SK-N-SH (cell line): ENCODE results near the gene ZSCAN21. TPM values are rescaled to one million over a fixed set of nuclear protein-coding genes. Genes with fewer than 3 reads are reported as not detected.

Source experiments
- CTCF ChIA-PET: fragments of 300-600, 350-600 bp; formaldehyde crosslinking; extraction: SDS; loops from one replicate; lab custom pipeline; 2021; lab: Yijun Ruan, JAX
- POLR2A ChIA-PET: fragments of 350-600 bp; sonication (Branson Sonifier 250); formaldehyde crosslinking; extraction: SDS; loops from one replicate; lab custom pipeline; 2020; ENCODE audit warnings: antibody characterized with exemption, inconsistent platforms; lab: Yijun Ruan, JAX
- DNase-seq: peaks from one replicate; pipeline ENCODE4 v3.0.0; 2012
- H2AFZ ChIP-seq: fragments of 200-600 bp; sonication (generic); 2 replicates; pipeline ENCODE4 v1.8.1; 2016; ENCODE audit warnings: antibody characterized with exemption, mild to moderate bottlenecking, low read depth
- H3F3A ChIP-seq: fragments of 200-600 bp; sonication (generic); replicated peaks from 2 replicates; pipeline ENCODE3; 2016; ENCODE audit warnings: antibody characterized with exemption, mild to moderate bottlenecking; ENCODE audit not compliant: insufficient read depth
- H3K27ac ChIP-seq, 2 experiments: fragments of 200-500 bp in 1 of 2; fragments of 200-600 bp in 1 of 2; sonication (Bioruptor generic) in 1 of 2; sonication (generic), shearing (Covaris generic) in 1 of 2; 2 replicates each; pipeline versions ENCODE4 v1.5.1 to v1.6.1; 2014 to 2016; ENCODE audit warnings: low read depth in 2 of 2, inconsistent platforms in 1 of 2, low read length in 1 of 2, mild to moderate bottlenecking in 1 of 2, mixed read lengths in 1 of 2
- H3K27me3 ChIP-seq: fragments of 200-600 bp; sonication (generic), shearing (Covaris generic); 2 replicates; pipeline ENCODE4 v1.6.1; 2016; ENCODE audit warnings: mixed run types; ENCODE audit not compliant: insufficient read depth
- H3K36me3 ChIP-seq, 2 experiments: fragments of 200-500 bp in 1 of 2; fragments of 200-600 bp in 1 of 2; sonication (Bioruptor generic) in 1 of 2; sonication (generic) in 1 of 2; replicated peaks in 1 of 2; 2 replicates each; pipeline versions ENCODE3 to v1.5.1; 2014 to 2016; ENCODE audit warnings: low read length in 1 of 2, mild to moderate bottlenecking in 1 of 2; ENCODE audit not compliant: insufficient read depth in 2 of 2, control insufficient read depth in 1 of 2
- H3K4me1 ChIP-seq, 2 experiments: fragments of 200-500 bp in 1 of 2; fragments of 200-600 bp in 1 of 2; sonication (Bioruptor generic) in 1 of 2; sonication (generic), shearing (Covaris generic) in 1 of 2; 2 replicates each; pipeline versions ENCODE4 v1.5.1 to v1.6.1; 2014 to 2016; ENCODE audit warnings: low read depth in 1 of 2, low read length in 1 of 2, mixed run types in 1 of 2; ENCODE audit not compliant: insufficient read depth in 2 of 2, control insufficient read depth in 1 of 2
- H3K4me2 ChIP-seq: fragments of 200-600 bp; sonication (generic), shearing (Covaris generic); 2 replicates; pipeline ENCODE4 v1.6.1; 2017; ENCODE audit warnings: mixed run types
- H3K4me3 ChIP-seq, 2 experiments: fragments of 200-500 bp in 1 of 2; fragments of 200-600 bp in 1 of 2; sonication (Bioruptor generic) in 1 of 2; sonication (generic), shearing (Covaris generic) in 1 of 2; 2 replicates each; pipeline versions ENCODE4 v1.5.1 to v1.8.1; 2014 to 2016; ENCODE audit warnings: low read depth in 2 of 2, inconsistent platforms in 1 of 2, low read length in 1 of 2, mild to moderate bottlenecking in 1 of 2, mixed read lengths in 1 of 2, moderate library complexity in 1 of 2
- H3K79me2 ChIP-seq: fragments of 200-600 bp; sonication (generic); 2 replicates; pipeline ENCODE4 v1.8.1; 2017; ENCODE audit warnings: mild to moderate bottlenecking; ENCODE audit not compliant: insufficient read depth
- H3K9ac ChIP-seq: fragments of 200-600 bp; sonication (generic); 2 replicates; pipeline ENCODE4 v1.6.1; 2017; ENCODE audit warnings: mixed run types
- H3K9me2 ChIP-seq: fragments of 200-600 bp; sonication (generic); 2 replicates; pipeline ENCODE4 v1.6.1; 2017; ENCODE audit warnings: mixed run types
- H3K9me3 ChIP-seq: fragments of 200-600 bp; sonication (generic); 2 replicates; pipeline ENCODE4 v1.6.1; 2017; ENCODE audit warnings: mixed run types, mild to moderate bottlenecking, moderate library complexity
- H4K20me1 ChIP-seq: fragments of 200-600 bp; sonication (generic); 2 replicates; pipeline ENCODE4 v1.6.1; 2017; ENCODE audit warnings: mild to moderate bottlenecking, mixed run types; ENCODE audit not compliant: insufficient read depth
- CHD2 ChIP-seq: fragments of 150-350 bp; IDR thresholded peaks from 2 replicates; pipeline ENCODE4 v1.6.1; 2018; ENCODE audit warnings: low read length; ENCODE audit not compliant: partially characterized antibody
- EP300 ChIP-seq, 2 experiments: IDR thresholded peaks; 2 replicates each; pipeline versions ENCODE4 v1.4.0 to v1.6.1; 2012; ENCODE audit warnings: borderline replicate concordance in 1 of 2, low read depth in 1 of 2, low read length in 1 of 2
- GABPA ChIP-seq: IDR thresholded peaks from 2 replicates; pipeline ENCODE4 v1.4.0; 2012; ENCODE audit warnings: low read depth, mild to moderate bottlenecking
- GATA2 ChIP-seq: sonication (generic); formaldehyde crosslinking; IDR thresholded peaks from 2 replicates; pipeline ENCODE4 v1.5.0; 2020; ENCODE audit warnings: mild to moderate bottlenecking, missing genetic modification reagents
- MEF2A ChIP-seq: IDR thresholded peaks from 2 replicates; pipeline ENCODE4 v1.4.0; 2012; ENCODE audit warnings: low read depth, borderline replicate concordance
- MXI1 ChIP-seq: IDR thresholded peaks from 2 replicates; pipeline ENCODE4 v1.6.1; 2012; ENCODE audit warnings: mild to moderate bottlenecking, low read depth, low read length, improper control_type of control experiment
- NRF1 ChIP-seq: IDR thresholded peaks from 2 replicates; pipeline ENCODE4 v1.6.1; 2012; ENCODE audit warnings: low read depth, mild to moderate bottlenecking, low read length
- POLR2AphosphoS5 ChIP-seq: IDR thresholded peaks from 2 replicates; pipeline ENCODE4 v1.6.1; 2012; ENCODE audit warnings: low read depth, low read length
- RFX5 ChIP-seq: IDR thresholded peaks from 2 replicates; pipeline ENCODE4 v1.6.1; 2012; ENCODE audit warnings: mild to moderate bottlenecking, improper control_type of control experiment, low read length
- RXRA ChIP-seq: IDR thresholded peaks from 2 replicates; pipeline ENCODE4 v1.4.0; 2012; ENCODE audit warnings: low read depth, mild to moderate bottlenecking, borderline replicate concordance
- SIN3A ChIP-seq: IDR thresholded peaks from 2 replicates; pipeline ENCODE4 v1.6.1; 2012; ENCODE audit warnings: low read depth, mild to moderate bottlenecking, low read length, moderate library complexity, borderline replicate concordance
- SMC3 ChIP-seq: IDR thresholded peaks from 2 replicates; pipeline ENCODE4 v1.6.1; 2012; ENCODE audit warnings: low read depth, low read length, improper control_type of control experiment
- YY1 ChIP-seq: IDR thresholded peaks from 2 replicates; pipeline ENCODE4 v1.4.0; 2012; ENCODE audit warnings: low read depth, mild to moderate bottlenecking
- WGBS: methylation state at CpG from one replicate; pipeline ENCODE4 v1.1.6; 2017; ENCODE audit warnings: low lambda C conversion rate; 5-methylcytosine and 5-hydroxymethylcytosine counted together
- polyA plus RNA-seq, 3 experiments: library from polyadenylated mRNA; depleted of rRNA; stranded (reverse); fragments of >200 nt; gene quantifications; 2 replicates each; pipeline ENCODE4 v1.2.3, GENCODE V29; 2012
- TF ChIP-seq, protein P1 (sequence below): IDR thresholded peaks from 2 replicates; pipeline ENCODE4 v1.4.0; 2012; ENCODE audit warnings: low read depth
- TF ChIP-seq, protein P2 (sequence below): fragments of 150-350 bp; IDR thresholded peaks from 2 replicates; pipeline ENCODE4 v1.6.1; 2016; ENCODE audit warnings: mild to moderate bottlenecking, low read depth, low read length
- TF ChIP-seq, protein P3 (sequence below): IDR thresholded peaks from 2 replicates; pipeline ENCODE4 v1.4.0; 2012; ENCODE audit warnings: low read depth, borderline replicate concordance
- TF ChIP-seq, protein P4 (sequence below): fragments of 200-600 bp; sonication (generic); IDR thresholded peaks from 2 replicates; pipeline ENCODE4 v1.6.1; 2017; ENCODE audit warnings: antibody characterized with exemption, mild to moderate bottlenecking, moderate library complexity

Gene ZSCAN21
- polyA plus RNA-seq, 1 of the 3 experiments (the other 2 are of a cell fraction) = 17.5 TPM

DNA sequence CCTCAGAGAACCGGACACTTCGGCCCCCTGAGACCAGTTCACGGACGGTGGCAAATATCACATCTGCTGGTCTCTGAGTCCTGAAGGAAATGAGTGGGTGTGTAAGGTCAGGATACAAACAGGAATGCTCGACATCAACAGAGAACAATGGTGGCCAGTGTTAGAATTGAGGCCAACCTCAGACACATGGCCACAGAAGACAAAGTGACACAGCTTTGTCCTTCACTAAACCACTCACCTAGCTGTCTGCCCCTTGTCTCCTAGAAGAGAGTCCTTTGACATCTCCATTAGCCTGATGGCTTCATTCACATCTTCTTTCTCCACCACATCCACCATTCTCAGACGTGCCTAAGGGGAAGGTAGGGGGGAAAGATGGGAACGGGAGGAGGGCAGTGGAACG, 43.5 kb downstream of the ZSCAN21 start:
- CTCF ChIA-PET = no interaction called here

DNA sequence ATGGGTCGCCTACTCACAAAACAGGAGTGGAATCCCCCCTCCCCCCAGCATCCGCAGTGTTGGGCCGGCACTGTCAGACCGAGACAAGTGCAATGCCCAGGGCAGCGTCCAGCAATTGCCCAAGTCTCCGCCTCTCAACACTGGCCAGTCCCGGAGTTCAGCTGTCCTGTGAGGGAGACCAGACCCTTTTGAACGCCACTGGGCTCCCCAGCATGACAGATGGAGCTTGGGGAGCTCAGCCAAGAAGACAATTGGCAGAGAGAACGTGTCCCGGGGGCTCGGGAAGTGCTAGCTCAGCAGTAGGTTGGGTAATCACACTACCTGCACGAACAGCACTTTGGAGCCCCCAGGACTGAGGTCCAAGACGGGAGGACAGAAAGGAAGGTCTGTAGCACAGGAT, 43.9 kb downstream of the ZSCAN21 start:
- H4K20me1 ChIP-seq = peaks cover 3% of the 10 kb centered on the region; the same call in 1 of the 2 replicates
- H3K9me2 ChIP-seq = no peaks in the 10 kb centered on the region
- no peak overlapping the region for H3K4me2 ChIP-seq
- TF ChIP-seq SMC3 (no peak), RFX5 (no peak), EP300 (IDR thresholded peaks at IDR 0.05; ENCODE audit: borderline replicate concordance in 1 of 2, low read depth in 1 of 2, low read length in 1 of 2) (no peak), MEF2A (no peak), GABPA (no peak), POLR2AphosphoS5 (no peak), YY1 (no peak), SIN3A (0 out of 2 replicates have a peak, but pooled peaks have one; percentile 10), NRF1 (no peak), CHD2 (peak; percentile 10), RXRA (no peak)
- TF ChIP-seq, protein P1, sequence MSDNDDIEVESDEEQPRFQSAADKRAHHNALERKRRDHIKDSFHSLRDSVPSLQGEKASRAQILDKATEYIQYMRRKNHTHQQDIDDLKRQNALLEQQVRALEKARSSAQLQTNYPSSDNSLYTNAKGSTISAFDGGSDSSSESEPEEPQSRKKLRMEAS = no peak
- TF ChIP-seq, protein P2, sequence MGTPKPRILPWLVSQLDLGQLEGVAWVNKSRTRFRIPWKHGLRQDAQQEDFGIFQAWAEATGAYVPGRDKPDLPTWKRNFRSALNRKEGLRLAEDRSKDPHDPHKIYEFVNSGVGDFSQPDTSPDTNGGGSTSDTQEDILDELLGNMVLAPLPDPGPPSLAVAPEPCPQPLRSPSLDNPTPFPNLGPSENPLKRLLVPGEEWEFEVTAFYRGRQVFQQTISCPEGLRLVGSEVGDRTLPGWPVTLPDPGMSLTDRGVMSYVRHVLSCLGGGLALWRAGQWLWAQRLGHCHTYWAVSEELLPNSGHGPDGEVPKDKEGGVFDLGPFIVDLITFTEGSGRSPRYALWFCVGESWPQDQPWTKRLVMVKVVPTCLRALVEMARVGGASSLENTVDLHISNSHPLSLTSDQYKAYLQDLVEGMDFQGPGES = no peak
- TF ChIP-seq, protein P3, sequence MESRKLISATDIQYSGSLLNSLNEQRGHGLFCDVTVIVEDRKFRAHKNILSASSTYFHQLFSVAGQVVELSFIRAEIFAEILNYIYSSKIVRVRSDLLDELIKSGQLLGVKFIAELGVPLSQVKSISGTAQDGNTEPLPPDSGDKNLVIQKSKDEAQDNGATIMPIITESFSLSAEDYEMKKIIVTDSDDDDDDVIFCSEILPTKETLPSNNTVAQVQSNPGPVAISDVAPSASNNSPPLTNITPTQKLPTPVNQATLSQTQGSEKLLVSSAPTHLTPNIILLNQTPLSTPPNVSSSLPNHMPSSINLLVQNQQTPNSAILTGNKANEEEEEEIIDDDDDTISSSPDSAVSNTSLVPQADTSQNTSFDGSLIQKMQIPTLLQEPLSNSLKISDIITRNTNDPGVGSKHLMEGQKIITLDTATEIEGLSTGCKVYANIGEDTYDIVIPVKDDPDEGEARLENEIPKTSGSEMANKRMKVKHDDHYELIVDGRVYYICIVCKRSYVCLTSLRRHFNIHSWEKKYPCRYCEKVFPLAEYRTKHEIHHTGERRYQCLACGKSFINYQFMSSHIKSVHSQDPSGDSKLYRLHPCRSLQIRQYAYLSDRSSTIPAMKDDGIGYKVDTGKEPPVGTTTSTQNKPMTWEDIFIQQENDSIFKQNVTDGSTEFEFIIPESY = peak; percentile 5; the same call in 1 of the 2 replicates
- TF ChIP-seq, protein P4, sequence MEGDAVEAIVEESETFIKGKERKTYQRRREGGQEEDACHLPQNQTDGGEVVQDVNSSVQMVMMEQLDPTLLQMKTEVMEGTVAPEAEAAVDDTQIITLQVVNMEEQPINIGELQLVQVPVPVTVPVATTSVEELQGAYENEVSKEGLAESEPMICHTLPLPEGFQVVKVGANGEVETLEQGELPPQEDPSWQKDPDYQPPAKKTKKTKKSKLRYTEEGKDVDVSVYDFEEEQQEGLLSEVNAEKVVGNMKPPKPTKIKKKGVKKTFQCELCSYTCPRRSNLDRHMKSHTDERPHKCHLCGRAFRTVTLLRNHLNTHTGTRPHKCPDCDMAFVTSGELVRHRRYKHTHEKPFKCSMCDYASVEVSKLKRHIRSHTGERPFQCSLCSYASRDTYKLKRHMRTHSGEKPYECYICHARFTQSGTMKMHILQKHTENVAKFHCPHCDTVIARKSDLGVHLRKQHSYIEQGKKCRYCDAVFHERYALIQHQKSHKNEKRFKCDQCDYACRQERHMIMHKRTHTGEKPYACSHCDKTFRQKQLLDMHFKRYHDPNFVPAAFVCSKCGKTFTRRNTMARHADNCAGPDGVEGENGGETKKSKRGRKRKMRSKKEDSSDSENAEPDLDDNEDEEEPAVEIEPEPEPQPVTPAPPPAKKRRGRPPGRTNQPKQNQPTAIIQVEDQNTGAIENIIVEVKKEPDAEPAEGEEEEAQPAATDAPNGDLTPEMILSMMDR = no peak
- H3K36me3 ChIP-seq = peaks cover 76 to 77% of the 10 kb centered on the region in 2 experiments
- CTCF ChIA-PET = no interaction called here
- no peaks in the 10 kb centered on the region for H3K27me3 ChIP-seq
- H3K4me1 ChIP-seq = peaks cover 14 to 54% of the 10 kb centered on the region in 2 experiments
- no peak overlapping the region; a peak in 1 of 4 replicates for H3K4me3 ChIP-seq
- no peak overlapping the region for H2AFZ ChIP-seq
- H3K9me3 ChIP-seq = no peaks in the 10 kb centered on the region
- H3K79me2 ChIP-seq = peaks cover 89% of the 10 kb centered on the region
- no peak overlapping the region for H3K9ac ChIP-seq
- DNase-seq = peak; percentile 52
- peak overlapping the region in 1 of 2 experiments; percentile 58; a peak in 1 of 4 replicates for H3K27ac ChIP-seq
- POLR2A ChIA-PET = interaction anchor here (1.0 to 7.5 kb wide), 2 partner anchors 7 to 36 kb away, joined by 4 to 98 read pairs; partner anchors contain the start of genes AP4M1 and MCM7
- WGBS = 71% methylated on average over 9 of the region's 13 CpGs
- peaks cover 76% of the 10 kb centered on the region for H3F3A ChIP-seq

More for the DNA sequence above, 43.5 kb downstream of the ZSCAN21 start:
- Histone ChIP-seq H3K9me2 (no peaks in the 10 kb centered on the region), H2AFZ (no peak overlapping the region), H3K4me1 (peaks cover 16 to 52% of the 10 kb centered on the region in 2 experiments), H3K36me3 (peaks cover 71 to 73% of the 10 kb centered on the region in 2 experiments), H3K79me2 (peaks cover 89% of the 10 kb centered on the region), H3K9me3 (no peaks in the 10 kb centered on the region), H3K4me3 (no peak overlapping the region), H3K4me2 (no peak overlapping the region), H3K27ac (peak overlapping the region; percentile 34 to 58; a peak in 2 of 4 replicates), H4K20me1 (peaks cover under 1% of the 10 kb centered on the region; the same call in 1 of the 2 replicates), H3K27me3 (no peaks in the 10 kb centered on the region), H3F3A (peaks cover 80% of the 10 kb centered on the region), H3K9ac (no peak overlapping the region)
- POLR2A ChIA-PET = interaction anchor here (1.0 to 7.5 kb wide), 2 partner anchors 8 to 36 kb away, joined by 4 to 98 read pairs; partner anchors contain the start of genes AP4M1 and MCM7
- no peak for DNase-seq
- TF ChIP-seq GATA2 = no peak
- peak; percentile 42 for TF ChIP-seq POLR2AphosphoS5
- TF ChIP-seq MXI1 = peak; percentile 11; the same call in 1 of the 2 replicates
- 85% methylated on average over 8 of the region's 8 CpGs for WGBS
